Cardiac muscle cell (in vitro differentiated cells and primary cell): Measurements from ENCODE around the gene KIR3DL2. TPM values are rescaled to one million over a fixed set of nuclear protein-coding genes. Genes with fewer than 3 reads are reported as not detected.
"Not testable (repeated sequence)": the region's sequence is repeated elsewhere in the genome, so short reads cannot be mapped to it uniquely, and the experiment has no call there.

Experiments
- DNase-seq, 2 donors: peaks; one replicate each; pipeline versions ENCODE4 v3.0.0 to v3.0.0-alpha.2; 2010 to 2017; ENCODE audit warnings: low read depth in 1 of 2, low spot score in 1 of 2
- H3K27ac ChIP-seq: fragments of 200-600 bp; sonication (generic); 2 replicates; pipeline ENCODE4 v1.5.1; 2016
- H3K27me3 ChIP-seq: fragments of 200-600 bp; sonication (generic); 2 replicates; pipeline ENCODE4 v1.6.0; 2016; ENCODE audit warnings: control low read depth
- H3K36me3 ChIP-seq: fragments of 200-600 bp; sonication (generic); 2 replicates; pipeline ENCODE4 v1.5.1; 2016; ENCODE audit warnings: control low read depth
- H3K4me1 ChIP-seq: fragments of 200-600 bp; sonication (generic); 2 replicates; pipeline ENCODE4 v1.8.1; 2017; ENCODE audit warnings: low read depth, mild to moderate bottlenecking, mixed run types
- H3K4me3 ChIP-seq: fragments of 200-600 bp; sonication (generic); 2 replicates; pipeline ENCODE4 v1.5.1; 2016; ENCODE audit warnings: mild to moderate bottlenecking
- H3K9me3 ChIP-seq: fragments of 200-600 bp; sonication (generic); 2 replicates; pipeline ENCODE4 v1.5.1; 2017; ENCODE audit warnings: low read depth, mild to moderate bottlenecking, control low read depth
- polyA plus RNA-seq: library from polyadenylated mRNA; unstranded; fragments of >200 nt; fragmentation: Nextera tagmentation; extraction: Ambion mirVana; gene quantifications from 2 replicates; pipeline ENCODE4 v1.2.1, GENCODE V29; 2016
- total RNA-seq: library from RNA; depleted of rRNA; stranded (reverse); fragments of >200 nt; gene quantifications from 2 replicates; pipeline ENCODE4 v1.2.3, GENCODE V29; 2016
- TF ChIP-seq, protein P1 (sequence below): IDR thresholded peaks from 2 replicates; pipeline ENCODE4 v1.5.1; 2012; ENCODE audit warnings: low read depth, mild to moderate bottlenecking, low read length

The KIR3DL2 gene
- total and polyA plus RNA-seq, 2 experiments from 2014 or later = not detected

DNA sequence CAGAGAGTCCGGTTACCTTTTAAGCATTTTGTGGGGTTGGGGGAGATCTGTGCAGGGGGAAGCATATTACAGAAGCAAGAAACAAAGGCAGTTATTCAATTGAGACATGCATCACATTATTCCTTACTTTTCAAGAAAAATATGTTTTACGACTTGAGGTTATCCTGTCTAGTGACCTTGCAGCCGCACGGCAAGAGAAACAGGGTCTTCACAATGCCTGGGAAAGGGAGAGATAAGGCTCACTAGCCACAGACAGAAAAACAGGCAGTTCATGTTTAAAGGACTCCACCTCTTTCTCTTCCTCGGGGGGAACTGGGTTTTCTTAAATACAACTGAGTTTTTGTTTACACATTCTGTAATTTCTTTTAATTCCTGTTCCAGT lies 55.2 kb downstream of the KIR3DL2 start:
- H3K4me1 ChIP-seq = no peaks in the 10 kb centered on the region
- H3K9me3 ChIP-seq = no peaks in the 10 kb centered on the region
- no peaks in the 10 kb centered on the region for H3K27me3 ChIP-seq
- H3K36me3 ChIP-seq = no peaks in the 10 kb centered on the region
- no peak overlapping the region for H3K27ac ChIP-seq
- DNase-seq = no peak
- no peak overlapping the region for H3K4me3 ChIP-seq
- TF ChIP-seq, protein P1, sequence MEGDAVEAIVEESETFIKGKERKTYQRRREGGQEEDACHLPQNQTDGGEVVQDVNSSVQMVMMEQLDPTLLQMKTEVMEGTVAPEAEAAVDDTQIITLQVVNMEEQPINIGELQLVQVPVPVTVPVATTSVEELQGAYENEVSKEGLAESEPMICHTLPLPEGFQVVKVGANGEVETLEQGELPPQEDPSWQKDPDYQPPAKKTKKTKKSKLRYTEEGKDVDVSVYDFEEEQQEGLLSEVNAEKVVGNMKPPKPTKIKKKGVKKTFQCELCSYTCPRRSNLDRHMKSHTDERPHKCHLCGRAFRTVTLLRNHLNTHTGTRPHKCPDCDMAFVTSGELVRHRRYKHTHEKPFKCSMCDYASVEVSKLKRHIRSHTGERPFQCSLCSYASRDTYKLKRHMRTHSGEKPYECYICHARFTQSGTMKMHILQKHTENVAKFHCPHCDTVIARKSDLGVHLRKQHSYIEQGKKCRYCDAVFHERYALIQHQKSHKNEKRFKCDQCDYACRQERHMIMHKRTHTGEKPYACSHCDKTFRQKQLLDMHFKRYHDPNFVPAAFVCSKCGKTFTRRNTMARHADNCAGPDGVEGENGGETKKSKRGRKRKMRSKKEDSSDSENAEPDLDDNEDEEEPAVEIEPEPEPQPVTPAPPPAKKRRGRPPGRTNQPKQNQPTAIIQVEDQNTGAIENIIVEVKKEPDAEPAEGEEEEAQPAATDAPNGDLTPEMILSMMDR = no peak

DNA sequence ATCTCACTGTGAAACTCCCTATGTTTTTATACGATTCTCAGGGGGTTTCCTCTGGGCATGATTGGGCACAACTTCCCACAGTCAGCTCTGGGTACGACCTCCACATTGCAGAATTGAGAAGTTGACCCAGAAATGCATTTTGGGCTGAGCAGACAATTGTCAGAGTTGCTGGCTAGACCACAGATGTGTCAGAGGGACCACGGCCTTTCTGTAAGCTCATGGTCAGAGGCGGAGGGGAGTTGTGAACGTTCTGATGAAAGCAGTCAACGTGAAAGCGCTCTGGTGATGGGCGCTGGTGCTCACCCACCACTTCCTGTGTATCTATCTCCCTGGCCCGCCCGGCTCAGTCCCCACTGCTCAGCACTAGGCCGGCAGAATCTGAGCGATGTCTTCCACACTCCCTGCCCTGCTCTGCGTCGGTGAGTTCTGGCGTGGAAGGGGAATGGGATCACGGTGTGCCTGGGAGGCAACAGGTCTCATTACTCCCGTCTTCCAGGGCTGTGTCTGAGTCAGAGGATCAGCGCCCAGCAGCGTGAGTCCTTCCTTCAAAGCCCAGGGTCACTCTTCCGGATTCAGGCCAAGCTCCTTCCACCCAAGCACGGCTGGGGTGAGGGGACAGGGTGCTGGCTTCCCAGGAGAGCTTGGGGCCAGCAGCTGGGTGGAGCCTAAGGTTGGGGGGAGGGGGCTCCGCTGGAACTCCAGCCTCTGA lies 55.7 kb downstream of the KIR3DL2 start, which contains the start of gene NCR1:
Gene NCR1 (plus strand): TSS at position 346 of the 709 bp plus-strand sequence. CDS start 40 bp downstream, at position 386.
- Histone ChIP-seq H3K9me3 (no peaks in the 10 kb centered on the region), H3K4me1 (no peaks in the 10 kb centered on the region), H3K27me3 (no peaks in the 10 kb centered on the region), H3K27ac (no peak within 1 kb of the TSS), H3K4me3 (no peak within 1 kb of the TSS), H3K36me3 (no peaks in the 10 kb centered on the region)
- no peak for DNase-seq
- TF ChIP-seq, protein P1 = no peak

DNA sequence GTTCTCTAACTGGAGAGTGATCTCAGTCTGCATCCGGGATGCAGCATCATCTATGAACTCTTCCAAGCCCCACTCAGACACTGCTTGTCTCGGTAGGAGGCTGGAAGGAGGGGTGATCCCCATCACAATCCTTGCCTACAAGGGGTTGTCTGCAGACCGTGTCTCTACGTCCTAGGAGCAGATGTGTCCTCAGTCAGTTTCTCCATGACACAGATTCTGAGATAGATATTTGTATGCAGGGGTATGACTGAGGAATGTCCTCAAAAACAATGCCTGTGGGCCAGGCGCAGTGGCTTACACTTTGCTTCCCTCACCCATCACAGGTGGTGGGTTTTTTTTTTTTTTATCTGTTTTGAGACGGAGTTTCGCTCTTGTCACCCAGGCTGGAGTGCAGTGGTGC lies 56.6 kb downstream of the KIR3DL2 start:
- no peak overlapping the region for H3K27ac ChIP-seq
- TF ChIP-seq, protein P1 = no peak
- H3K36me3 ChIP-seq = no peaks in the 10 kb centered on the region

DNA sequence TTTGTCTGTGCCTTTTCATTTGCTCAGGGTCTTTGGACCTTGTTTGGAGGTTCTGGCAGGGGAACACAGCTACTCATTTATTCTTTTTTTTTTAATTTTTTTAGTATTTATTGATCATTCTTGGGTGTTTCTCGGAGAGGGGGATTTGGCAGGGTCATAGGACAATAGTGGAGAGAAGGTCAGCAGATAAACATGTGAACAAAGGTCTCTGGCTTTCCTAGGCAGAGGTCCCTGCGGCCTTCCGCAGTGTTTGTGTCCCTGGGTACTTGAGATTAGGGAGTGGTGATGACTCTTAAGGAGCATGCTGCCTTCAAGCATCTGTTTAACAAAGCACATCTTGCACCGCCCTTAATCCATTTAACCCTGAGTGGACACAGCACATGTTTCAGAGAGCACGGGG lies 57.7 kb downstream of the KIR3DL2 start:
- H3K9me3 ChIP-seq, H3K27me3 ChIP-seq, H3K4me3 ChIP-seq, DNase-seq, H3K4me1 ChIP-seq, H3K36me3 ChIP-seq, H3K27ac ChIP-seq: not testable (repeated sequence)

More for the DNA sequence above, 56.6 kb downstream of the KIR3DL2 start:
- Histone ChIP-seq H3K4me1 (no peaks in the 10 kb centered on the region), H3K27me3 (no peaks in the 10 kb centered on the region), H3K4me3 (no peak overlapping the region), H3K9me3 (no peaks in the 10 kb centered on the region)
- no peak for DNase-seq

Other genes starting within 250 kb of the KIR3DL2 start
- not detected in 2 replicates for gene LILRB1, start 220.0 kb upstream of the KIR3DL2 start, total RNA-seq
- not detected in 2 replicates for gene LILRB1, start 220.0 kb upstream of the KIR3DL2 start, polyA plus RNA-seq
- gene LILRB4, start 187.5 kb upstream of the KIR3DL2 start, total RNA-seq = not detected in 2 replicates
- not detected in 2 replicates for gene LILRB4, start 187.5 kb upstream of the KIR3DL2 start, polyA plus RNA-seq
- not detected in 2 replicates for gene KIR3DL3, start 126.0 kb upstream of the KIR3DL2 start, total RNA-seq
- not detected in 2 replicates for gene KIR3DL3, start 126.0 kb upstream of the KIR3DL2 start, polyA plus RNA-seq
- not detected in 2 replicates for gene KIR2DL3, start 111.9 kb upstream of the KIR3DL2 start, total RNA-seq
- gene KIR2DL3, start 111.9 kb upstream of the KIR3DL2 start, polyA plus RNA-seq = not detected in 2 replicates
- not detected in 2 replicates for gene KIR2DL1, start 80.7 kb upstream of the KIR3DL2 start, total RNA-seq
- gene KIR2DL1, start 80.7 kb upstream of the KIR3DL2 start, polyA plus RNA-seq = not detected in 2 replicates
- gene KIR2DL4, start 46.8 kb upstream of the KIR3DL2 start, total RNA-seq = not detected in 2 replicates
- not detected in 2 replicates for gene KIR2DL4, start 46.8 kb upstream of the KIR3DL2 start, polyA plus RNA-seq
- not detected in 2 replicates for gene KIR3DL1, start 34.0 kb upstream of the KIR3DL2 start, total RNA-seq
- not detected in 2 replicates for gene KIR3DL1, start 34.0 kb upstream of the KIR3DL2 start, polyA plus RNA-seq
- not detected in 2 replicates for gene KIR2DS4, start 17.8 kb upstream of the KIR3DL2 start, total RNA-seq
- not detected in 2 replicates for gene KIR2DS4, start 17.8 kb upstream of the KIR3DL2 start, polyA plus RNA-seq
- not detected in 2 replicates for gene FCAR, start 23.8 kb downstream of the KIR3DL2 start, total RNA-seq
- not detected in 2 replicates for gene FCAR, start 23.8 kb downstream of the KIR3DL2 start, polyA plus RNA-seq
- not detected in 2 replicates for gene NCR1, start 55.7 kb downstream of the KIR3DL2 start, total RNA-seq
- gene NCR1, start 55.7 kb downstream of the KIR3DL2 start, polyA plus RNA-seq = not detected in 2 replicates
- 1.4 and 1.8 TPM in 2 replicates for gene NLRP7, start 97.1 kb downstream of the KIR3DL2 start, total RNA-seq
- 0.49 and 0.73 TPM in 2 replicates for gene NLRP7, start 97.1 kb downstream of the KIR3DL2 start, polyA plus RNA-seq
- 22.0 and 28.3 TPM in 2 replicates for gene NLRP2, start 115.9 kb downstream of the KIR3DL2 start, total RNA-seq
- gene NLRP2, start 115.9 kb downstream of the KIR3DL2 start, polyA plus RNA-seq = 16.8 and 22.9 TPM in 2 replicates
- gene GP6, start 187.8 kb downstream of the KIR3DL2 start, total RNA-seq = 0.42 and 1.7 TPM in 2 replicates
- 0.24 TPM in 1 of 2 replicates, not detected in the other for gene GP6, start 187.8 kb downstream of the KIR3DL2 start, polyA plus RNA-seq
- gene RDH13, start 212.7 kb downstream of the KIR3DL2 start, total RNA-seq = 31.9 and 41.0 TPM in 2 replicates
- 23.7 and 27.4 TPM in 2 replicates for gene RDH13, start 212.7 kb downstream of the KIR3DL2 start, polyA plus RNA-seq
- gene EPS8L1, start 225.4 kb downstream of the KIR3DL2 start, total RNA-seq = 2.0 and 3.9 TPM in 2 replicates
- 1.1 and 1.2 TPM in 2 replicates for gene EPS8L1, start 225.4 kb downstream of the KIR3DL2 start, polyA plus RNA-seq